C4-2B (cell line): ENCODE measurements around the gene ZNF385B.

Source experiments
- ZFX ChIP-seq: fragments of 450-650 bp; IDR thresholded peaks from 2 replicates; pipeline ENCODE4 v1.6.1; 2017
- TF ChIP-seq, protein P1 (sequence below): fragments of 450-650 bp; conservative IDR thresholded peaks from 2 replicates; pipeline ENCODE4 v1.5.1; 2017; ENCODE audit warnings: mild to moderate bottlenecking

GRCh38 chr2:179804206-179804605 is 57.2 kb downstream of the ZNF385B start:
- TF ChIP-seq, protein P1, sequence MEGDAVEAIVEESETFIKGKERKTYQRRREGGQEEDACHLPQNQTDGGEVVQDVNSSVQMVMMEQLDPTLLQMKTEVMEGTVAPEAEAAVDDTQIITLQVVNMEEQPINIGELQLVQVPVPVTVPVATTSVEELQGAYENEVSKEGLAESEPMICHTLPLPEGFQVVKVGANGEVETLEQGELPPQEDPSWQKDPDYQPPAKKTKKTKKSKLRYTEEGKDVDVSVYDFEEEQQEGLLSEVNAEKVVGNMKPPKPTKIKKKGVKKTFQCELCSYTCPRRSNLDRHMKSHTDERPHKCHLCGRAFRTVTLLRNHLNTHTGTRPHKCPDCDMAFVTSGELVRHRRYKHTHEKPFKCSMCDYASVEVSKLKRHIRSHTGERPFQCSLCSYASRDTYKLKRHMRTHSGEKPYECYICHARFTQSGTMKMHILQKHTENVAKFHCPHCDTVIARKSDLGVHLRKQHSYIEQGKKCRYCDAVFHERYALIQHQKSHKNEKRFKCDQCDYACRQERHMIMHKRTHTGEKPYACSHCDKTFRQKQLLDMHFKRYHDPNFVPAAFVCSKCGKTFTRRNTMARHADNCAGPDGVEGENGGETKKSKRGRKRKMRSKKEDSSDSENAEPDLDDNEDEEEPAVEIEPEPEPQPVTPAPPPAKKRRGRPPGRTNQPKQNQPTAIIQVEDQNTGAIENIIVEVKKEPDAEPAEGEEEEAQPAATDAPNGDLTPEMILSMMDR, result no peak
- no peak for TF ChIP-seq ZFX
